SK-N-SH (cell line): ENCODE measurements around the gene GLUD1.

Experiments used
- EP300 ChIP-seq, 2 experiments: IDR thresholded peaks; 2 replicates each; pipeline versions ENCODE4 v1.4.0 to v1.6.1; 2012; ENCODE audit warnings: borderline replicate concordance in 1 of 2, low read depth in 1 of 2, low read length in 1 of 2
- JUND ChIP-seq: IDR thresholded peaks from 2 replicates; pipeline ENCODE4 v1.4.0; 2012
- RXRA ChIP-seq: IDR thresholded peaks from 2 replicates; pipeline ENCODE4 v1.4.0; 2012; ENCODE audit warnings: low read depth, mild to moderate bottlenecking, borderline replicate concordance
- SMC3 ChIP-seq: IDR thresholded peaks from 2 replicates; pipeline ENCODE4 v1.6.1; 2012; ENCODE audit warnings: low read depth, low read length, improper control_type of control experiment
- TF ChIP-seq, protein P1 (sequence below): fragments of 200-600 bp; sonication (generic); IDR thresholded peaks from 2 replicates; pipeline ENCODE4 v1.6.1; 2017; ENCODE audit warnings: antibody characterized with exemption, mild to moderate bottlenecking, moderate library complexity
- TF ChIP-seq, protein P2 (sequence below): fragments of 150-350 bp; IDR thresholded peaks from 2 replicates; pipeline ENCODE4 v1.6.1; 2016; ENCODE audit warnings: mild to moderate bottlenecking, low read depth, low read length
- TF ChIP-seq, protein P3 (sequence below): IDR thresholded peaks from 2 replicates; pipeline ENCODE4 v1.4.0; 2012; ENCODE audit warnings: low read depth, borderline replicate concordance

DNA sequence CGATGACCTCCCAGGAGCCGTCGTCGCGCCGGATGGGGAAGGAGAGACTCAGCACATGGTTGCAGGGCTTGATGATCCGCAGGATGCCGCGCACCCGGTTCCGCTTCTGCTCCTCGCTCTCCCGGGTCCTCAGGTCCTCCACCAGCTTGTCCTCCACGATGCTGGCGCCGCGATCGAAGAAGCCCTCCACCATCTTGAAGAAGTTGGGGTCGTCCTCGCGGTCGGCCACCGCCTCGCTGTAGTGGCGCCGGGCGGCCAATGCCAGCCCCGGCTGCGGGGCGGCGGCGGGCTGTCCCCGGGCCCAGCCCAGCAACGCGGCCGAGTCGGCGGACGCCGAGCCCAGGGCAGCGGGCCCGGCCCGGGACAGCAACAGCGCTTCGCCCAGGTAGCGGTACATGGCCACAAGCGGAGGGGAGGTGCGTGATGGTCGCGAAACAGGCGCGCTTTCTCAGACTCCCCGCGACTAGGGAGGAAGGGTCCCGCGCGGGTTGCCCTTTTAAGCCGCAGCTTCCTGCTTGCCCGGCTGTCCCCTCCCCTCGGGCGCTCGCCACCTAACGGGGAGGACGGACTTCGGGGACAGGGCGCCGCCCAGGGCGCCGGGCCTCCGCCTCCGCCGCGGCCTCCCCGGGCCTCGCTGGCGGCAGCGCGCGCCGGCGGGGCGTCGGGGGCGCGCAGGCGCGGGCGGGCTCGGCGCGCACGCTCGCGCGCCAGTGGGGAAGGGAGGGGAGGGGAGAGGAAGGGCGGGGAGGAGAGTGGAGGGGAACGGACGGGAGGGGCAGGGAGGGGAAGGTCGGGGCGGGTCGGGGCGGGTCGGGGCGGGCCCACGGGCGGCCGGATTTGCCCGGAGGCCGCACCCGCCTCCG is at the start of gene GLUD1, which contains the start of gene SHLD2:
- TF ChIP-seq, protein P1, sequence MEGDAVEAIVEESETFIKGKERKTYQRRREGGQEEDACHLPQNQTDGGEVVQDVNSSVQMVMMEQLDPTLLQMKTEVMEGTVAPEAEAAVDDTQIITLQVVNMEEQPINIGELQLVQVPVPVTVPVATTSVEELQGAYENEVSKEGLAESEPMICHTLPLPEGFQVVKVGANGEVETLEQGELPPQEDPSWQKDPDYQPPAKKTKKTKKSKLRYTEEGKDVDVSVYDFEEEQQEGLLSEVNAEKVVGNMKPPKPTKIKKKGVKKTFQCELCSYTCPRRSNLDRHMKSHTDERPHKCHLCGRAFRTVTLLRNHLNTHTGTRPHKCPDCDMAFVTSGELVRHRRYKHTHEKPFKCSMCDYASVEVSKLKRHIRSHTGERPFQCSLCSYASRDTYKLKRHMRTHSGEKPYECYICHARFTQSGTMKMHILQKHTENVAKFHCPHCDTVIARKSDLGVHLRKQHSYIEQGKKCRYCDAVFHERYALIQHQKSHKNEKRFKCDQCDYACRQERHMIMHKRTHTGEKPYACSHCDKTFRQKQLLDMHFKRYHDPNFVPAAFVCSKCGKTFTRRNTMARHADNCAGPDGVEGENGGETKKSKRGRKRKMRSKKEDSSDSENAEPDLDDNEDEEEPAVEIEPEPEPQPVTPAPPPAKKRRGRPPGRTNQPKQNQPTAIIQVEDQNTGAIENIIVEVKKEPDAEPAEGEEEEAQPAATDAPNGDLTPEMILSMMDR: no peak
- TF ChIP-seq, protein P2, sequence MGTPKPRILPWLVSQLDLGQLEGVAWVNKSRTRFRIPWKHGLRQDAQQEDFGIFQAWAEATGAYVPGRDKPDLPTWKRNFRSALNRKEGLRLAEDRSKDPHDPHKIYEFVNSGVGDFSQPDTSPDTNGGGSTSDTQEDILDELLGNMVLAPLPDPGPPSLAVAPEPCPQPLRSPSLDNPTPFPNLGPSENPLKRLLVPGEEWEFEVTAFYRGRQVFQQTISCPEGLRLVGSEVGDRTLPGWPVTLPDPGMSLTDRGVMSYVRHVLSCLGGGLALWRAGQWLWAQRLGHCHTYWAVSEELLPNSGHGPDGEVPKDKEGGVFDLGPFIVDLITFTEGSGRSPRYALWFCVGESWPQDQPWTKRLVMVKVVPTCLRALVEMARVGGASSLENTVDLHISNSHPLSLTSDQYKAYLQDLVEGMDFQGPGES: no peak
- TF ChIP-seq SMC3 (no peak), RXRA (no peak), EP300 (IDR thresholded peaks at IDR 0.05; ENCODE audit: borderline replicate concordance in 1 of 2, low read depth in 1 of 2, low read length in 1 of 2) (no peak), JUND (no peak)
- TF ChIP-seq, protein P3, sequence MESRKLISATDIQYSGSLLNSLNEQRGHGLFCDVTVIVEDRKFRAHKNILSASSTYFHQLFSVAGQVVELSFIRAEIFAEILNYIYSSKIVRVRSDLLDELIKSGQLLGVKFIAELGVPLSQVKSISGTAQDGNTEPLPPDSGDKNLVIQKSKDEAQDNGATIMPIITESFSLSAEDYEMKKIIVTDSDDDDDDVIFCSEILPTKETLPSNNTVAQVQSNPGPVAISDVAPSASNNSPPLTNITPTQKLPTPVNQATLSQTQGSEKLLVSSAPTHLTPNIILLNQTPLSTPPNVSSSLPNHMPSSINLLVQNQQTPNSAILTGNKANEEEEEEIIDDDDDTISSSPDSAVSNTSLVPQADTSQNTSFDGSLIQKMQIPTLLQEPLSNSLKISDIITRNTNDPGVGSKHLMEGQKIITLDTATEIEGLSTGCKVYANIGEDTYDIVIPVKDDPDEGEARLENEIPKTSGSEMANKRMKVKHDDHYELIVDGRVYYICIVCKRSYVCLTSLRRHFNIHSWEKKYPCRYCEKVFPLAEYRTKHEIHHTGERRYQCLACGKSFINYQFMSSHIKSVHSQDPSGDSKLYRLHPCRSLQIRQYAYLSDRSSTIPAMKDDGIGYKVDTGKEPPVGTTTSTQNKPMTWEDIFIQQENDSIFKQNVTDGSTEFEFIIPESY: no peak
